ENCODE results near the gene ZBTB21.

DNA sequence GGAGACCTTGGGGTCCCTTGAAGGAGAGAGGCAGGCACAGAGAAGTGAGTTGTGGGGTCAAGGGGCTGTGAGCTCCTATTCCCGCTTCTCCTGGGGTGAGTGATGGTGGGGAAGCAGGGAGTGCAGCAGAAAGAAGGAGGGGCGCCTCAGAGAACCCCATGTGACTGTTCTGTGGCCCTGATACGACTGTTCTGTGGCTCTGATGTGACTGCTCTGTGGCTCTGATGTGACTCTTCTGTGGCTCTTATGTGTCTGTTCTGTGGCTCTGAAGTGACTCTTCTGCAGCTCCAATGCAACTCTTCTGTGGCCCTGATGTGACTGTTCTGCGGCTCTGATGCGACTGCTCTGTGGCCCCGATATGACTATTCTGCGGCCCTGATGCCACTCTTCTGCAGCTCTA, 31.1 kb upstream of the ZBTB21 start:
- TF ChIP-seq, protein P1, sequence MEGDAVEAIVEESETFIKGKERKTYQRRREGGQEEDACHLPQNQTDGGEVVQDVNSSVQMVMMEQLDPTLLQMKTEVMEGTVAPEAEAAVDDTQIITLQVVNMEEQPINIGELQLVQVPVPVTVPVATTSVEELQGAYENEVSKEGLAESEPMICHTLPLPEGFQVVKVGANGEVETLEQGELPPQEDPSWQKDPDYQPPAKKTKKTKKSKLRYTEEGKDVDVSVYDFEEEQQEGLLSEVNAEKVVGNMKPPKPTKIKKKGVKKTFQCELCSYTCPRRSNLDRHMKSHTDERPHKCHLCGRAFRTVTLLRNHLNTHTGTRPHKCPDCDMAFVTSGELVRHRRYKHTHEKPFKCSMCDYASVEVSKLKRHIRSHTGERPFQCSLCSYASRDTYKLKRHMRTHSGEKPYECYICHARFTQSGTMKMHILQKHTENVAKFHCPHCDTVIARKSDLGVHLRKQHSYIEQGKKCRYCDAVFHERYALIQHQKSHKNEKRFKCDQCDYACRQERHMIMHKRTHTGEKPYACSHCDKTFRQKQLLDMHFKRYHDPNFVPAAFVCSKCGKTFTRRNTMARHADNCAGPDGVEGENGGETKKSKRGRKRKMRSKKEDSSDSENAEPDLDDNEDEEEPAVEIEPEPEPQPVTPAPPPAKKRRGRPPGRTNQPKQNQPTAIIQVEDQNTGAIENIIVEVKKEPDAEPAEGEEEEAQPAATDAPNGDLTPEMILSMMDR (conservative IDR thresholded peaks at IDR 0.05 in 1 of 2, IDR thresholded peaks at IDR 0.05 in 1 of 2; ENCODE audit: low read depth in 1 of 2, low read length in 2 of 2): no peak
- TF ChIP-seq EZH2 (IDR thresholded peaks at IDR 0.05; ENCODE audit: low read length, missing control alignments): no peak
